Mucosa of gallbladder (tissue), 1 donor: ENCODE results near the gene MXRA5. TPM values are rescaled to one million over a fixed set of nuclear protein-coding genes. Genes with fewer than 3 reads are reported as not detected.
"Not testable (repeated sequence)": the region's sequence is repeated elsewhere in the genome, so short reads cannot be mapped to it uniquely, and the experiment has no call there.

Experiments used
- DNase-seq: peaks from one replicate; pipeline ENCODE4 v3.0.0-alpha.2; 2020; ENCODE audit warnings: low spot score
- total RNA-seq: library from RNA; stranded (reverse); gene quantifications from one replicate; pipeline ENCODE4 v1.2.1, GENCODE V29; 2021
- donor health status: DM: no; HTN: no; CAD: no.

MXRA5 gene
- total RNA-seq: 5.3 TPM

- DNase-seq: no peak
Observed at GRCh38 chrX:3346501-3347259, at the start of gene MXRA5. TSS of gene MXRA5 (minus strand) at chrX:3346652. CDS start at chrX:3343833, 2,819 bp downstream.

GRCh38 chrX:3393581-3394111 is 47.2 kb upstream of the MXRA5 start:
- no peak for DNase-seq

- DNase-seq: no peak
Observed at GRCh38 chrX:3393178-3393577, 46.7 kb upstream of the MXRA5 start.

GRCh38 chrX:3388457-3388856 is 42.0 kb upstream of the MXRA5 start:
- no peak for DNase-seq

- no peak for DNase-seq
Observed at GRCh38 chrX:3384327-3384726, 37.9 kb upstream of the MXRA5 start.

GRCh38 chrX:3380603-3381002 is 34.2 kb upstream of the MXRA5 start:
- DNase-seq: no peak

GRCh38 chrX:3379111-3379510 is 32.7 kb upstream of the MXRA5 start:
- no peak for DNase-seq

- no peak for DNase-seq
Observed at GRCh38 chrX:3378156-3378555, 31.7 kb upstream of the MXRA5 start.

GRCh38 chrX:3377560-3377959 is 31.1 kb upstream of the MXRA5 start:
- no peak for DNase-seq

- DNase-seq: not testable (repeated sequence)
Observed at GRCh38 chrX:3375878-3376508, 29.5 kb upstream of the MXRA5 start.

GRCh38 chrX:3374108-3374800 is 27.8 kb upstream of the MXRA5 start:
- DNase-seq: no peak

- no peak for DNase-seq
Observed at GRCh38 chrX:3371163-3371562, 24.7 kb upstream of the MXRA5 start.

GRCh38 chrX:3370656-3371055 is 24.2 kb upstream of the MXRA5 start:
- DNase-seq: no peak

- no peak for DNase-seq
Observed at GRCh38 chrX:3362956-3363355, 16.5 kb upstream of the MXRA5 start.

- DNase-seq: no peak
Observed at GRCh38 chrX:3360881-3361280, 14.4 kb upstream of the MXRA5 start.

- not testable (repeated sequence) for DNase-seq
Observed at GRCh38 chrX:3352741-3353140, 6.3 kb upstream of the MXRA5 start.

- DNase-seq: no peak
Observed at GRCh38 chrX:3351276-3351675, 4.8 kb upstream of the MXRA5 start.

- no peak for DNase-seq
Observed at GRCh38 chrX:3348191-3348590, 1.7 kb upstream of the MXRA5 start.

- DNase-seq: peak; percentile 43
Observed at GRCh38 chrX:3345281-3346191, 916 bp downstream of the MXRA5 start.

- DNase-seq: not testable (repeated sequence)
Observed at GRCh38 chrX:3343569-3343968, 2.9 kb downstream of the MXRA5 start.

- no peak for DNase-seq
Observed at GRCh38 chrX:3340016-3340415, 6.4 kb downstream of the MXRA5 start.

GRCh38 chrX:3326681-3327080 is 19.8 kb downstream of the MXRA5 start:
- no peak for DNase-seq
